LoVo (cell line): ENCODE data around the gene OR10G8.

Experiments used
- DNase-seq: peaks from one replicate; pipeline ENCODE4 v3.0.0-alpha.2; 2016; ENCODE audit warnings: low spot score

Gene OR10G8

DNA sequence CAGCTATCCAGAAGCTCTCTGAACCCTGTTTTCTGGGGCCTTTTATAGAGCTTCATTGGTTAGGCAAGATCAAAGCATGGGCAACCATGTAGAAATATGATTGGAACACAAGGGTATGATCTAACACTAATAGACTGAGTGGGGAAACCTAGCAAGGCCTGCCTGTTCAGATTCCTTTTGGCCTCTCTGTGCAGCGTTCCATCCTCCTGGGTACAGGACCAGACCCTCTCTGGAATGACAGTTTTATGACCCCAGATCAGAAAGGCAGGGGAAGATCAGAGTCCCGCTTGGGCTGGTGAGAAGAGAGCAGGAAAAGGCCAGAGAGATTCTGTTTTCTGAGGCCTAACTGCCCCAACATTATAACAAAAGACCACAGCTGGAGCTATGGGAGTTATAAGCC lies 52.0 kb downstream of the OR10G8 start:
- no peak for DNase-seq

DNA sequence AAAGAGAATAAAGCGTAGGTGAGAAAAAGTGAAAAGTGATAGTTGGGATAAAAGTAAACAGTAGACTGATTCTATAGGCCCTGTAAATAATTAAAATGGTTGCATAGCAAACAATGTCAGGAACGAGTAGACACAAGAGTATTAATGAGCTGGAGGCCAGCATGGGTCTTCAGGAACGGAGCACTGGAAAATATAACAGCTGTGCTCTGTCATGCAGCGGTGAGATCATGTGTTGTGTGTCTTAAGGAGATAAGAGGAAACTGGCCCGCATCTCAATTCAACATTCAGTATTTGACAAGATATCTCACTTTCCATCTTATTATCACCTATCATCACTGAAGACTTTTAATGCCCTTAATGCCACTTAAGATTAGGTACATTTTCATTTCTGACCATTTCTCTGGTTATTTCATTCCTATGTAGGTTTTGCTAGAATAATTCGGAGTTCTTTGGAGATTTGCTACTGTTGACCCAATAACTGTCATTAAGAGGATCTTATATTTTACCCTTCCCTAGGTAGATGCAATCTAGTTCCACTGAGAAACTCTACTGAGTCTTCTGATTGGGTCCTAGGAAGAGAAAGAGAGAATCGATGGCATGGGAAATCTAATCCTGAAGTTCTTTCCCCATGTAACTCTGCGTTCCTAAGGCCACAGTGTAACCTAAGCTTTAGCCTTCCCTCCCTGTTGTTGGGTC lies 53.2 kb downstream of the OR10G8 start:
- DNase-seq: no peak
